HCT116 (cell line): ENCODE measurements around the gene TTLL3. TPM values are rescaled to one million over a fixed set of nuclear protein-coding genes. Genes with fewer than 3 reads are reported as not detected.

ENCODE experiments used
- ATAC-seq: fragments of 200-7000 bp; cut with Tn5 transposase; 2 replicates; pipeline ENCODE4 v1.9.1; 2020; ENCODE audit warnings: mild to moderate bottlenecking, moderate library complexity
- BruUV-seq: library from RNA; stranded (reverse); fragments of 400-500 nt; replicated peaks from 2 replicates; lab custom pipeline; 2021; lab: Mats Ljungman, UMichigan
- CTCF ChIA-PET: fragments of 300-600 bp; sonication (Branson Sonifier 250); formaldehyde crosslinking; loops from one replicate; lab custom pipeline; 2021; ENCODE audit warnings: antibody characterized with exemption; lab: Charles Lee
- POLR2A ChIA-PET: fragments of 300-600, 350-600 bp; sonication (Branson Sonifier 250); formaldehyde crosslinking; loops from one replicate; lab custom pipeline; 2021; ENCODE audit warnings: antibody characterized with exemption; lab: Charles Lee
- RAD21 ChIA-PET, 2 experiments: fragments of 300-600 bp; sonication (Branson Sonifier 250); formaldehyde crosslinking; loops; one replicate each; lab custom pipeline; 2023; ENCODE audit warnings: low total read pairs in 2 of 2; ENCODE audit not compliant: uncharacterized antibody in 2 of 2, unreplicated experiment in 2 of 2, low non-redundant PET in 1 of 2; lab: Charles Lee
- DNase-seq: peaks from one replicate; pipeline ENCODE4 v3.0.0-alpha.2; 2010; ENCODE audit warnings: low read depth, low spot score
- H2AFZ ChIP-seq: fragments of 200-600 bp; shearing (Covaris generic), sonication (generic); 2 replicates; pipeline ENCODE4 v1.6.1; 2017; ENCODE audit warnings: low read depth, mixed run types, mixed read lengths, antibody characterized with exemption, low read length; ENCODE audit not compliant: poor library complexity, severe bottlenecking
- H3K27ac ChIP-seq: 2 replicates; pipeline ENCODE4 v1.5.1; 2012; ENCODE audit warnings: low read depth, low read length
- H3K27me3 ChIP-seq: fragments of 200-600 bp; sonication (generic); 2 replicates; pipeline ENCODE4 v1.6.1; 2016; ENCODE audit warnings: mixed run types, low read length, mixed read lengths; ENCODE audit not compliant: insufficient read depth
- H3K36me3 ChIP-seq, 2 experiments: fragments of 200-500 bp in 1 of 2; fragments of 200-600 bp in 1 of 2; sonication (Bioruptor generic) in 1 of 2; sonication (generic) in 1 of 2; 2 replicates each; pipeline versions ENCODE4 v1.5.1 to v1.6.1; 2014 to 2016; ENCODE audit warnings: low read length in 2 of 2, inconsistent platforms in 1 of 2, mixed read lengths in 1 of 2, mixed run types in 1 of 2; ENCODE audit not compliant: insufficient read depth in 2 of 2, control insufficient read depth in 1 of 2
- H3K4me1 ChIP-seq, 2 experiments: fragments of 200-600 bp in 1 of 2; sonication (generic) in 1 of 2; 2 replicates each; pipeline versions ENCODE4 v1.5.1 to v1.6.1; 2012 to 2017; ENCODE audit warnings: low read length in 2 of 2, inconsistent platforms in 1 of 2, mild to moderate bottlenecking in 1 of 2, mixed read lengths in 1 of 2, mixed run types in 1 of 2, moderate library complexity in 1 of 2; ENCODE audit not compliant: insufficient read depth in 2 of 2, control insufficient read depth in 1 of 2
- H3K4me2 ChIP-seq: fragments of 200-600 bp; sonication (generic); 2 replicates; pipeline ENCODE4 v1.6.1; 2017; ENCODE audit warnings: mixed run types, low read length, mixed read lengths
- H3K4me3 ChIP-seq, 2 experiments: fragments of 200-600 bp in 1 of 2; sonication (generic) in 1 of 2; replicated peaks in 1 of 2; 2 replicates each; pipeline ENCODE4 v1.5.1; 2011 to 2016; ENCODE audit warnings: low read length in 2 of 2, control low read depth in 1 of 2, low read depth in 1 of 2, mild to moderate bottlenecking in 1 of 2, mixed read lengths in 1 of 2, mixed run types in 1 of 2
- H3K79me2 ChIP-seq: fragments of 200-600 bp; sonication (generic); 2 replicates; pipeline ENCODE4 v1.6.1; 2017; ENCODE audit warnings: mild to moderate bottlenecking, mixed run types, low read length, moderate library complexity, mixed read lengths; ENCODE audit not compliant: insufficient read depth
- H3K9ac ChIP-seq: fragments of 200-600 bp; sonication (generic); 2 replicates; pipeline ENCODE4 v1.6.1; 2016; ENCODE audit warnings: low read length, mixed read lengths
- H3K9me2 ChIP-seq: fragments of 200-600 bp; sonication (generic), shearing (Covaris generic); 2 replicates; pipeline ENCODE4 v1.6.1; 2017; ENCODE audit warnings: mixed run types, mild to moderate bottlenecking, moderate library complexity; ENCODE audit not compliant: insufficient read depth
- H3K9me3 ChIP-seq, 2 experiments: fragments of 200-500 bp in 1 of 2; fragments of 200-600 bp in 1 of 2; sonication (Bioruptor generic) in 1 of 2; sonication (generic) in 1 of 2; 2 replicates each; pipeline ENCODE4 v1.6.1; 2014 to 2017; ENCODE audit warnings: low read length in 2 of 2, mixed read lengths in 2 of 2, inconsistent platforms in 1 of 2, low read depth in 1 of 2, mild to moderate bottlenecking in 1 of 2, mixed run types in 1 of 2, moderate library complexity in 1 of 2; ENCODE audit not compliant: control insufficient read depth in 1 of 2, insufficient read depth in 1 of 2
- H4K20me1 ChIP-seq: fragments of 200-600 bp; sonication (generic), shearing (Covaris generic); 2 replicates; pipeline ENCODE4 v1.6.1; 2017; ENCODE audit warnings: mixed run types, mild to moderate bottlenecking, moderate library complexity; ENCODE audit not compliant: insufficient read depth
- ELF1 ChIP-seq: IDR thresholded peaks from 2 replicates; pipeline ENCODE4 v1.6.1; 2012; ENCODE audit warnings: low read depth, borderline replicate concordance
- EZH2 ChIP-seq: fragments of 200-600 bp; sonication (generic); IDR thresholded peaks from 2 replicates; pipeline ENCODE4 v1.6.1; 2017; ENCODE audit warnings: antibody characterized with exemption, mixed run types
- EZH2phosphoT487 ChIP-seq: fragments of 200-600 bp; IDR thresholded peaks from 2 replicates; pipeline ENCODE4 v1.6.1; 2018; ENCODE audit warnings: antibody characterized with exemption, borderline replicate concordance
- FOSL1 ChIP-seq: IDR thresholded peaks from 2 replicates; pipeline ENCODE4 v1.6.1; 2012; ENCODE audit warnings: low read depth
- POLR2A ChIP-seq: IDR thresholded peaks from 2 replicates; pipeline ENCODE4 v1.7.0; 2011; ENCODE audit warnings: borderline replicate concordance; ENCODE audit not compliant: insufficient read depth, insufficient read length; ENCODE audit errors: extremely low read depth
- SIN3A ChIP-seq: IDR thresholded peaks from 2 replicates; pipeline ENCODE4 v1.6.1; 2012; ENCODE audit warnings: low read depth
- SP1 ChIP-seq: IDR thresholded peaks from 2 replicates; pipeline ENCODE4 v1.6.1; 2012; ENCODE audit warnings: low read depth
- TCF7L2 ChIP-seq: IDR thresholded peaks from 2 replicates; pipeline ENCODE4 v1.7.0; 2011; ENCODE audit warnings: borderline replicate concordance, inconsistent platforms; ENCODE audit not compliant: insufficient read depth, insufficient read length; ENCODE audit errors: extremely low read depth
- ZFX ChIP-seq: fragments of 450-650 bp; IDR thresholded peaks from 2 replicates; pipeline ENCODE4 v1.6.1; 2017
- ZNF274 ChIP-seq: fragments of 200-500 bp; sonication (Bioruptor generic); IDR thresholded peaks from 2 replicates; pipeline ENCODE4 v1.6.1; 2014; ENCODE audit warnings: mild to moderate bottlenecking, low read depth, low read length, inconsistent platforms
- intact Hi-C: fragments of 100-400 bp; cut with micrococcal nuclease; formaldehyde crosslinking; loops from 2 replicates; pipeline ENCODE4 v1.10.0; 2022
- total RNA-seq: library from RNA; stranded (reverse); gene quantifications from one replicate; pipeline ENCODE4 v1.2.1, GENCODE V29; 2021; ENCODE audit not compliant: unreplicated experiment
- TF ChIP-seq, protein P1 (sequence below): IDR thresholded peaks from 2 replicates; pipeline ENCODE4 v1.6.1; 2012
- TF ChIP-seq, protein P2 (sequence below): IDR thresholded peaks from 2 replicates; pipeline ENCODE4 v1.6.1; 2012

Gene TTLL3
- total RNA-seq, 1 experiment from 2014 or later: 40.3 TPM

DNA sequence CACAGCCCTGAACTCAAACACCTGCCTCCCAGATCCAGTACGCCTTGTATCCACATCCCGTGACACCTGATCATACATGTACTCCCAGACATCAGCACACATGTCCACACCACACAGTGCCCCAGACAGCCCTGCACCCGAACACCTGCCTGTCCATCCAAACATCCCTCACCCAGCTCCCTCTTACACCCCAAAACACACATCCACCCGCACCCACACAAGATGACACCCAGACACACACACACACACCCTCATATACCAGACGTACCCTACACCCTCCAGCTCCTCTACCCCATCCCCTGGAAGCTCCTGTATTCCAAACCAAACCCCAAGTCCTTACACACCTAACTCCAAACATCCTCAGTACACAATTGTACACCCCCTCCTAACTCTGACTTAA lies 41.0 kb upstream of the TTLL3 start:
- DNase-seq (no peak), ATAC-seq (peak; percentile 5)
- H3K4me1 ChIP-seq: peaks cover 4 to 24% of the 10 kb centered on the region in 2 experiments
- H2AFZ ChIP-seq: no peak overlapping the region
- intact Hi-C loops: no loop called here
- H3K9ac ChIP-seq: peak overlapping the region; percentile 86
- peaks cover 7% of the 10 kb centered on the region; the same call in 1 of the 2 replicates for H3K79me2 ChIP-seq
- no peaks in the 10 kb centered on the region for H3K9me3 ChIP-seq
- no peaks in the 10 kb centered on the region for H4K20me1 ChIP-seq
- RAD21 ChIA-PET: no interaction called here
- no peaks in the 10 kb centered on the region for H3K9me2 ChIP-seq
- H3K27ac ChIP-seq: no peak overlapping the region
- H3K36me3 ChIP-seq: 0 out of 4 replicates have a peak, but pooled peaks cover 0 to 4% of the 10 kb centered on the region in 2 experiments
- CTCF ChIA-PET: no interaction called here
- TF ChIP-seq SP1: no peak
- TF ChIP-seq ELF1: no peak
- TF ChIP-seq FOSL1: no peak
- TF ChIP-seq POLR2A: no peak
- no peak for TF ChIP-seq SIN3A
- TF ChIP-seq, protein P1, sequence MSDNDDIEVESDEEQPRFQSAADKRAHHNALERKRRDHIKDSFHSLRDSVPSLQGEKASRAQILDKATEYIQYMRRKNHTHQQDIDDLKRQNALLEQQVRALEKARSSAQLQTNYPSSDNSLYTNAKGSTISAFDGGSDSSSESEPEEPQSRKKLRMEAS: no peak
- TF ChIP-seq ZNF274: no peak
- no peak for TF ChIP-seq ZFX
- no peak for TF ChIP-seq EZH2
- no peak for TF ChIP-seq TCF7L2
- TF ChIP-seq, protein P2, sequence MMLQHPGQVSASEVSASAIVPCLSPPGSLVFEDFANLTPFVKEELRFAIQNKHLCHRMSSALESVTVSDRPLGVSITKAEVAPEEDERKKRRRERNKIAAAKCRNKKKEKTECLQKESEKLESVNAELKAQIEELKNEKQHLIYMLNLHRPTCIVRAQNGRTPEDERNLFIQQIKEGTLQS: no peak
- no peak for TF ChIP-seq EZH2phosphoT487
- TF ChIP-seq, all 23 proteins: peak for 0
- Histone ChIP-seq H3K27me3 (no peaks in the 10 kb centered on the region), H3K4me2 (peak overlapping the region; percentile 97), H3K4me3 (peak overlapping the region; percentile 70 to 73)
- no TSS peak for BruUV-seq
- POLR2A ChIA-PET: no interaction called here
